HepG2 (cell line): ENCODE data around the gene PTPN18.
A peak's percentile ranks its signal among the peaks of the same experiment; 100 is the strongest.

Source experiments
- HNRNPLL ChIP-seq: fragments of 200-400 bp; formaldehyde crosslinking; IDR thresholded peaks from 2 replicates; pipeline ENCODE4 v1.6.1; 2017; ENCODE audit warnings: mild to moderate bottlenecking, low read depth, low read length; ENCODE audit not compliant: poor library complexity, severe bottlenecking
- NFRKB ChIP-seq: fragments of 450-650 bp; IDR thresholded peaks from 2 replicates; pipeline ENCODE4 v1.6.1; 2017
- POLR2A ChIP-seq, 2 experiments: IDR thresholded peaks; 2 replicates each; pipeline ENCODE4 v1.6.1; 2011; ENCODE audit warnings: low read depth in 2 of 2, low read length in 2 of 2, mild to moderate bottlenecking in 1 of 2, moderate library complexity in 1 of 2; ENCODE audit not compliant: insufficient read depth in 1 of 2
- SP1 ChIP-seq, 2 experiments: fragments of 450-650 bp in 1 of 2; sonication (generic) in 1 of 2; formaldehyde crosslinking in 1 of 2; IDR thresholded peaks; 2 replicates each; pipeline versions ENCODE4 v1.4.0 to v1.6.1; 2016 to 2020; ENCODE audit warnings: missing genetic modification reagents in 1 of 2
- SP2 ChIP-seq: sonication (generic); formaldehyde crosslinking; IDR thresholded peaks from 2 replicates; pipeline ENCODE4 v1.5.1; 2020; ENCODE audit warnings: mild to moderate bottlenecking, missing genetic modification reagents
- TP53 ChIP-seq: sonication (generic); formaldehyde crosslinking; conservative IDR thresholded peaks from 2 replicates; pipeline ENCODE4 v1.4.0; 2020; ENCODE audit warnings: missing genetic modification reagents
- YY1 ChIP-seq: IDR thresholded peaks from 2 replicates; pipeline ENCODE4 v1.6.1; 2011; ENCODE audit warnings: low read length, low read depth, moderate library complexity, mild to moderate bottlenecking; ENCODE audit not compliant: insufficient read depth, insufficient replicate concordance
- ZNF335 ChIP-seq: sonication (generic); formaldehyde crosslinking; IDR thresholded peaks from 2 replicates; pipeline ENCODE4 v1.4.0; 2020; ENCODE audit warnings: missing genetic modification reagents
- ZNF720 ChIP-seq: sonication (generic); formaldehyde crosslinking; IDR thresholded peaks from 2 replicates; pipeline ENCODE4 v1.4.0; 2020; ENCODE audit warnings: missing genetic modification reagents
- TF ChIP-seq, protein P1 (sequence below): sonication (generic); formaldehyde crosslinking; IDR thresholded peaks from 2 replicates; pipeline ENCODE4 v1.5.0; 2020; ENCODE audit warnings: mild to moderate bottlenecking, missing genetic modification reagents, moderate library complexity
- TF ChIP-seq, protein P2 (sequence below): sonication (generic); formaldehyde crosslinking; IDR thresholded peaks from 2 replicates; pipeline ENCODE4 v1.5.0; 2020; ENCODE audit warnings: missing genetic modification reagents

DNA sequence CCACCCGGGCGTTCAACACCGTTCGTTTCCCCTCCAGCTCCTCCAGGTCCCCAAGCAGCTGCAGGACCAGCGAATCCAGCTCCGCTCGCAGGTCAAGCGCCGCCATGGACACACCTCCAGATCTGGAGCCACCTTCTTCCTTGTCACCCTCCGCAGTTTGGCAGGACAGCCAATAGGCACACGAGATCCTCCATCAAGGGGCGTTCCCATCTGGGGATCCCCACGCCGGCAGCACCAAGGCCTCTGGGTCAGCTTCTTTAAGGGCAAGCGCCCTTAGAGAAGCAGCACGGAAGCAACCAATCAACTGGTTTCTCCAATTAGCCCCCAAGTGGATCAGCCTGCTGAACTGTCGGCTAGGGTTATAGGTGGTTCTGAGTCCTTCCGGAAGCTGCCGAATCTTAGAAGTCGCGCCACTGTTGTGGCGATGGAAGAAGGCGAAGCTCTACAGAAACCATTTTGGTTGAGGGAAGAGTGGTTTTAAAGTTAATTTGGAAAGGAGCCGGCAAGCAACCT is 13.8 kb upstream of the PTPN18 start:
- TF ChIP-seq SP1 (IDR thresholded peaks at IDR 0.05), result no peak
- TF ChIP-seq SP1 (CRISPR knock-in tag; IDR thresholded peaks at IDR 0.05), result peak; percentile 76
- TF ChIP-seq NFRKB, result peak; percentile 62; the same call in 1 of the 2 replicates
- TF ChIP-seq ZNF720, result no peak
- peak; percentile 73 to 89 for TF ChIP-seq POLR2A (IDR thresholded peaks at IDR 0.05; ENCODE audit: insufficient read depth in 1 of 2, low read depth in 2 of 2, low read length in 2 of 2)
- peak; percentile 68 for TF ChIP-seq HNRNPLL
- TF ChIP-seq, protein P1, sequence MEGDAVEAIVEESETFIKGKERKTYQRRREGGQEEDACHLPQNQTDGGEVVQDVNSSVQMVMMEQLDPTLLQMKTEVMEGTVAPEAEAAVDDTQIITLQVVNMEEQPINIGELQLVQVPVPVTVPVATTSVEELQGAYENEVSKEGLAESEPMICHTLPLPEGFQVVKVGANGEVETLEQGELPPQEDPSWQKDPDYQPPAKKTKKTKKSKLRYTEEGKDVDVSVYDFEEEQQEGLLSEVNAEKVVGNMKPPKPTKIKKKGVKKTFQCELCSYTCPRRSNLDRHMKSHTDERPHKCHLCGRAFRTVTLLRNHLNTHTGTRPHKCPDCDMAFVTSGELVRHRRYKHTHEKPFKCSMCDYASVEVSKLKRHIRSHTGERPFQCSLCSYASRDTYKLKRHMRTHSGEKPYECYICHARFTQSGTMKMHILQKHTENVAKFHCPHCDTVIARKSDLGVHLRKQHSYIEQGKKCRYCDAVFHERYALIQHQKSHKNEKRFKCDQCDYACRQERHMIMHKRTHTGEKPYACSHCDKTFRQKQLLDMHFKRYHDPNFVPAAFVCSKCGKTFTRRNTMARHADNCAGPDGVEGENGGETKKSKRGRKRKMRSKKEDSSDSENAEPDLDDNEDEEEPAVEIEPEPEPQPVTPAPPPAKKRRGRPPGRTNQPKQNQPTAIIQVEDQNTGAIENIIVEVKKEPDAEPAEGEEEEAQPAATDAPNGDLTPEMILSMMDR (CRISPR knock-in tag), result no peak
- peak; percentile 67 for TF ChIP-seq YY1
- no peak for TF ChIP-seq TP53
- TF ChIP-seq ZNF335 (CRISPR knock-in tag), result no peak
- peak; percentile 59 for TF ChIP-seq SP2
- TF ChIP-seq, protein P2, sequence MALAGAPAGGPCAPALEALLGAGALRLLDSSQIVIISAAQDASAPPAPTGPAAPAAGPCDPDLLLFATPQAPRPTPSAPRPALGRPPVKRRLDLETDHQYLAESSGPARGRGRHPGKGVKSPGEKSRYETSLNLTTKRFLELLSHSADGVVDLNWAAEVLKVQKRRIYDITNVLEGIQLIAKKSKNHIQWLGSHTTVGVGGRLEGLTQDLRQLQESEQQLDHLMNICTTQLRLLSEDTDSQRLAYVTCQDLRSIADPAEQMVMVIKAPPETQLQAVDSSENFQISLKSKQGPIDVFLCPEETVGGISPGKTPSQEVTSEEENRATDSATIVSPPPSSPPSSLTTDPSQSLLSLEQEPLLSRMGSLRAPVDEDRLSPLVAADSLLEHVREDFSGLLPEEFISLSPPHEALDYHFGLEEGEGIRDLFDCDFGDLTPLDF (CRISPR knock-in tag), result peak; percentile 21; the same call in 1 of the 2 replicates
